A549 (cell line): ENCODE results near the gene MTF1. TPM values are rescaled to one million over a fixed set of nuclear protein-coding genes. Genes with fewer than 3 reads are reported as not detected.

Experiments
- ATAC-seq, 2 experiments: fragments of 200-7000 bp in 1 of 2; fragments of >200 bp in 1 of 2; cut with Nextera tagmentation in 1 of 2; cut with Tn5 transposase in 1 of 2; 3 replicates each; pipeline versions ENCODE4 v1.8.0 to v1.9.1; 2018 to 2020; ENCODE audit warnings: mild to moderate bottlenecking in 1 of 2, moderate library complexity in 1 of 2
- CTCF ChIA-PET: fragments of 300-600 bp; sonication (Branson Sonifier 250); formaldehyde crosslinking; extraction: SDS; loops from one replicate; lab custom pipeline; 2021; ENCODE audit warnings: antibody characterized with exemption, inconsistent platforms; lab: Yijun Ruan, JAX
- POLR2A ChIA-PET: fragments of 350-600 bp; formaldehyde crosslinking; extraction: SDS; loops from one replicate; lab custom pipeline; 2021; ENCODE audit warnings: antibody characterized with exemption, inconsistent platforms; lab: Yijun Ruan, JAX
- DNase-seq, 2 experiments: peaks; one replicate each; pipeline versions ENCODE4 v3.0.0 to v3.0.0-alpha.2; 2011 to 2016; ENCODE audit warnings: low read depth in 1 of 2, low spot score in 1 of 2
- FAIRE-seq: peaks from 2 replicates; lab custom pipeline; 2011; peaks lifted over from hg19 to GRCh38; lab: Jason Lieb, UNC
- H3K27ac ChIP-seq, 2 experiments: fragments of >200 bp; sonication (Bioruptor Twin); formaldehyde crosslinking; 3 replicates each; pipeline ENCODE4 v1.5.1; 2016 to 2017
- H3K4me1 ChIP-seq: fragments of >200 bp; sonication (Bioruptor Twin); formaldehyde crosslinking; 3 replicates; pipeline ENCODE4 v1.6.1; 2016
- H3K4me2 ChIP-seq: fragments of >200 bp; sonication (Bioruptor Twin); formaldehyde crosslinking; 3 replicates; pipeline ENCODE4 v1.6.1; 2016
- H3K4me3 ChIP-seq: fragments of >200 bp; sonication (Bioruptor Twin); formaldehyde crosslinking; 3 replicates; pipeline ENCODE4 v1.5.1; 2016
- H3K9me3 ChIP-seq: fragments of >200 bp; sonication (Bioruptor Twin); formaldehyde crosslinking; 3 replicates; pipeline ENCODE4 v1.6.1; 2016
- BHLHE40 ChIP-seq: IDR thresholded peaks from 2 replicates; pipeline ENCODE4 v1.6.1; 2012; ENCODE audit warnings: low read depth, low read length, inconsistent platforms
- CBX2 ChIP-seq: fragments of 200-600 bp; sonication (generic); IDR thresholded peaks from 2 replicates; pipeline ENCODE4 v1.6.1; 2016; ENCODE audit warnings: low read depth, mild to moderate bottlenecking, borderline replicate concordance
- CBX8 ChIP-seq: fragments of 200-600 bp; sonication (generic); IDR thresholded peaks from 2 replicates; pipeline ENCODE4 v1.6.1; 2016
- FOSB ChIP-seq: fragments of 250-450 bp; sonication (Bioruptor Pico); IDR thresholded peaks from 2 replicates; pipeline ENCODE4 v1.5.0; 2020; ENCODE audit warnings: mild to moderate bottlenecking, moderate library complexity
- FOXS1 ChIP-seq: fragments of 250-450 bp; sonication (Bioruptor Pico); IDR thresholded peaks from 2 replicates; pipeline ENCODE4 v1.5.0; 2020; ENCODE audit warnings: mild to moderate bottlenecking, moderate library complexity
- HOXA7 ChIP-seq: fragments of 250-450 bp; sonication (Bioruptor Pico); IDR thresholded peaks from 2 replicates; pipeline ENCODE4 v1.5.0; 2020; ENCODE audit warnings: mild to moderate bottlenecking, moderate library complexity
- HOXB5 ChIP-seq: fragments of 250-450 bp; sonication (Bioruptor Pico); IDR thresholded peaks from 2 replicates; pipeline ENCODE4 v1.5.0; 2020; ENCODE audit warnings: mild to moderate bottlenecking, moderate library complexity
- JUN ChIP-seq, 2 experiments: fragments of >200 bp; sonication (Bioruptor Twin); formaldehyde crosslinking; IDR thresholded peaks; 2 replicates in 1 of 2; 3 replicates in 1 of 2; pipeline ENCODE4 v1.6.1; 2016 to 2017
- JUNB ChIP-seq: fragments of >200 bp; sonication (Bioruptor Twin); formaldehyde crosslinking; IDR thresholded peaks from 2 replicates; pipeline ENCODE4 v1.6.1; 2016
- MAZ ChIP-seq: fragments of 150-350 bp; IDR thresholded peaks from 2 replicates; pipeline ENCODE4 v1.6.1; 2014; ENCODE audit warnings: antibody characterized with exemption, low read depth, low read length, borderline replicate concordance
- MYC ChIP-seq: IDR thresholded peaks from 2 replicates; pipeline ENCODE4 v1.6.1; 2012; ENCODE audit warnings: mild to moderate bottlenecking, inconsistent platforms, low read length, improper control_type of control experiment, borderline replicate concordance
- PHF8 ChIP-seq: fragments of 200-600 bp; sonication (generic); IDR thresholded peaks from 2 replicates; pipeline ENCODE4 v1.6.1; 2016; ENCODE audit warnings: low read depth, mild to moderate bottlenecking, antibody characterized with exemption, moderate library complexity, borderline replicate concordance
- POLR2AphosphoS2 ChIP-seq: conservative IDR thresholded peaks from 2 replicates; pipeline ENCODE4 v1.6.1; 2012; ENCODE audit warnings: low read length, improper control_type of control experiment, inconsistent platforms
- RARB ChIP-seq: fragments of 250-450 bp; sonication (Bioruptor Pico); IDR thresholded peaks from 2 replicates; pipeline ENCODE4 v1.8.0; 2021; ENCODE audit warnings: mild to moderate bottlenecking, moderate library complexity
- RNF2 ChIP-seq: fragments of 200-600 bp; sonication (generic); IDR thresholded peaks from 2 replicates; pipeline ENCODE4 v1.6.1; 2016; ENCODE audit warnings: low read depth, mild to moderate bottlenecking, antibody characterized with exemption, moderate library complexity, borderline replicate concordance
- SREBF2 ChIP-seq: fragments of 450-650 bp; IDR thresholded peaks from 2 replicates; pipeline ENCODE4 v1.6.1; 2014; ENCODE audit warnings: mild to moderate bottlenecking, moderate library complexity
- TFCP2L1 ChIP-seq: fragments of 250-450 bp; sonication (Bioruptor Pico); IDR thresholded peaks from 2 replicates; pipeline ENCODE4 v1.5.0; 2021; ENCODE audit warnings: mild to moderate bottlenecking
- TP53 ChIP-seq: fragments of 250-450 bp; sonication (Bioruptor Pico); IDR thresholded peaks from 2 replicates; pipeline ENCODE4 v1.5.0; 2021; ENCODE audit warnings: mild to moderate bottlenecking, moderate library complexity
- ZFP36 ChIP-seq: fragments of 450-650 bp; IDR thresholded peaks from 2 replicates; pipeline ENCODE4 v1.6.1; 2014; ENCODE audit warnings: borderline replicate concordance; ENCODE audit not compliant: partially characterized antibody
- WGBS: methylation state at CpG from one replicate; pipeline ENCODE4 v1.1.6; 2017; ENCODE audit errors: missing lambda C conversion rate; 5-methylcytosine and 5-hydroxymethylcytosine counted together
- polyA plus RNA-seq, 4 experiments: library from polyadenylated mRNA; depleted of rRNA in 3 of 4; stranded (reverse); fragments of >200 nt; fragmentation: RNase III in 1 of 4; extraction: RNeasy Plus Mini Kit Qiagen cat#74134 plus additional on column Dnase treatment in 1 of 4; gene quantifications; 2 replicates in 3 of 4; 3 replicates in 1 of 4; pipeline ENCODE4 v1.2.3, GENCODE V29; 2011 to 2017
- TF ChIP-seq, protein P1 (sequence below): fragments of >200 bp; sonication (Bioruptor Twin); formaldehyde crosslinking; IDR thresholded peaks from 3 replicates; pipeline ENCODE4 v1.6.1; 2016
- TF ChIP-seq, protein P2 (sequence below): fragments of >200 bp; sonication (Bioruptor Twin); formaldehyde crosslinking; IDR thresholded peaks from 2 replicates; pipeline ENCODE4 v1.6.1; 2016
- TF ChIP-seq, protein P3 (sequence below): IDR thresholded peaks from 2 replicates; pipeline ENCODE4 v1.6.1; 2012; ENCODE audit warnings: low read depth, borderline replicate concordance
- TF ChIP-seq, protein P4 (sequence below): fragments of 200-600 bp; sonication (generic); IDR thresholded peaks from 2 replicates; pipeline ENCODE4 v1.6.1; 2016; ENCODE audit warnings: antibody characterized with exemption, mild to moderate bottlenecking, moderate library complexity
- TF ChIP-seq, protein P5 (sequence below): fragments of >200 bp; sonication (Bioruptor Twin); formaldehyde crosslinking; IDR thresholded peaks from 3 replicates; pipeline ENCODE4 v1.5.1; 2016
- TF ChIP-seq, protein P6 (sequence below): fragments of 250-450 bp; sonication (Bioruptor Pico); IDR thresholded peaks from 2 replicates; pipeline ENCODE4 v1.5.0; 2020; ENCODE audit warnings: low read depth, mild to moderate bottlenecking, moderate library complexity

MTF1 gene
- polyA plus RNA-seq, 2 of the 4 experiments (the other 2 are of a cell fraction) = 4.0 to 6.7 TPM

DNA sequence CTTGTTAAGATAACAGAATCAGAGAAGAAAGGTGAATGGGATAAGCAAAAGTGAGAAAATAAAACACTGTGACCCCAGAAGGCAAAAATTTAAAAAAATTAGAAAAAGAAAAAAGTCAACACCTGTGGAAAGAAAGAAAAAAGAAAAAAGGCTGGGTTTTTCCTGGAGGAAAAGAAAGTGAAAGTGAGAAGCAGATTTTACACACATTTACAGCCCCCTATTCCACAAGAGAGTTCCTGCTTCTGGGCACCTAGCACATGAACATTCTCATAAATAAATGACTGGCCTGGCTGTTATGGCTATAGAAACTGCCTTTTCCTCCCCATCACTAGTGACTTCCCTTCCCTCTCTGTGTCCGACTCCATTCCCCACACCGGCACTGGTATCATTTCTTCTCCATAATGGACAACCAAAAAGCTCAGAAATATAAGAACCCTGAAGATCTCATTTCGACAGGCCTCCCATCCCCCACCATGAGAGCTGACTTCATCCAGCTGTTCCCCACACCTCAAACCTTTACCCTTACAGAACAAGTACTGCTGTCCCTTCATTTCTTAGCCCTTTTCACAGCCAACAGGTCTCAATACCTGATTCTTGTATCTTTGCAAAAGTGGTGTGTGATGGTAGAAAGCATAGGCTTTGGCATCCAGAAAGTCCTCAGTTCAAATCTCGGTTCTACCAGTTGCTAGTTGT, 12.6 kb downstream of the MTF1 start:
- CTCF ChIA-PET = interaction anchor here (0.6 to 2.8 kb wide), 3 partner anchors 13 to 140 kb away, joined by 3 to 15 read pairs (median 3); partner anchors contain the start of gene MTF1
- no peak overlapping the region for H3K4me2 ChIP-seq
- no peak for FAIRE-seq

DNA sequence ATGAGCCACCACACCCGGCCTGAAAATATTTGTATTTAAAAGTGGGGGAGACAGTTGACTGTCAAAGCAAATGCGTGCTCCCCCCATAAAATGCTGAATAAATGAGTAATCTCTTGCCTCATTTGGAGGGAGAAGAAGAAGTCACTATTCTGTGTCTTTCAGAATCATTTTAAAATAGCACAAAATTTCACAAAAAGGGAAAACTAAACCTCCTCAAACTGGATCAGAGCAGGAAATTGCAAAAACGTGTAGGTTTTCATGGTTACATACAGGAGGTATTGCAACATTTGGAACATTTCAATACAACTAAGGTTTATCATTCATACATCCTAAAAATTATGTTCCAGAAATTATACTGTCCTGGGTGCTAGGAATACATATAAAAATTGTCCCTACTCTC, 13.6 kb downstream of the MTF1 start:
- H3K4me2 ChIP-seq = no peak overlapping the region
- 72% methylated on average over 3 of the region's 3 CpGs for WGBS
- ChIA-PET CTCF (interaction anchor here (1.2 to 2.8 kb wide), 2 partner anchors 10 to 14 kb away, joined by 3 to 15 read pairs; partner anchors contain the start of gene MTF1), POLR2A (interaction anchor here (1.2 kb wide), 1 partner anchor 14 kb away, joined by 3 read pairs; the partner anchor contains the start of gene MTF1)
- DNase-seq (no peak), FAIRE-seq (no peak), ATAC-seq (no peak)
- H3K4me1 ChIP-seq = peaks cover 23% of the 10 kb centered on the region
- H3K9me3 ChIP-seq = no peaks in the 10 kb centered on the region
- H3K27ac ChIP-seq = no peak overlapping the region
- no peak overlapping the region for H3K4me3 ChIP-seq
- TF ChIP-seq, protein P1, sequence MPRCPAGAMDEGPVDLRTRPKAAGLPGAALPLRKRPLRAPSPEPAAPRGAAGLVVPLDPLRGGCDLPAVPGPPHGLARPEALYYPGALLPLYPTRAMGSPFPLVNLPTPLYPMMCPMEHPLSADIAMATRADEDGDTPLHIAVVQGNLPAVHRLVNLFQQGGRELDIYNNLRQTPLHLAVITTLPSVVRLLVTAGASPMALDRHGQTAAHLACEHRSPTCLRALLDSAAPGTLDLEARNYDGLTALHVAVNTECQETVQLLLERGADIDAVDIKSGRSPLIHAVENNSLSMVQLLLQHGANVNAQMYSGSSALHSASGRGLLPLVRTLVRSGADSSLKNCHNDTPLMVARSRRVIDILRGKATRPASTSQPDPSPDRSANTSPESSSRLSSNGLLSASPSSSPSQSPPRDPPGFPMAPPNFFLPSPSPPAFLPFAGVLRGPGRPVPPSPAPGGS = no peak
- TF ChIP-seq, protein P2, sequence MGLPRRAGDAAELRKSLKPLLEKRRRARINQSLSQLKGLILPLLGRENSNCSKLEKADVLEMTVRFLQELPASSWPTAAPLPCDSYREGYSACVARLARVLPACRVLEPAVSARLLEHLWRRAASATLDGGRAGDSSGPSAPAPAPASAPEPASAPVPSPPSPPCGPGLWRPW = no peak
- TF ChIP-seq MYC (no peak), HOXB5 (CRISPR knock-in tag) (no peak), POLR2AphosphoS2 (no peak), ZFP36 (no peak), BHLHE40 (no peak), RARB (CRISPR knock-in tag) (no peak), FOXS1 (CRISPR knock-in tag) (no peak), CBX8 (no peak), TFCP2L1 (CRISPR knock-in tag) (no peak), HOXA7 (CRISPR knock-in tag) (no peak), SREBF2 (no peak), RNF2 (no peak)
- TF ChIP-seq, protein P3, sequence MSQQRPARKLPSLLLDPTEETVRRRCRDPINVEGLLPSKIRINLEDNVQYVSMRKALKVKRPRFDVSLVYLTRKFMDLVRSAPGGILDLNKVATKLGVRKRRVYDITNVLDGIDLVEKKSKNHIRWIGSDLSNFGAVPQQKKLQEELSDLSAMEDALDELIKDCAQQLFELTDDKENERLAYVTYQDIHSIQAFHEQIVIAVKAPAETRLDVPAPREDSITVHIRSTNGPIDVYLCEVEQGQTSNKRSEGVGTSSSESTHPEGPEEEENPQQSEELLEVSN = no peak
- TF ChIP-seq, protein P4, sequence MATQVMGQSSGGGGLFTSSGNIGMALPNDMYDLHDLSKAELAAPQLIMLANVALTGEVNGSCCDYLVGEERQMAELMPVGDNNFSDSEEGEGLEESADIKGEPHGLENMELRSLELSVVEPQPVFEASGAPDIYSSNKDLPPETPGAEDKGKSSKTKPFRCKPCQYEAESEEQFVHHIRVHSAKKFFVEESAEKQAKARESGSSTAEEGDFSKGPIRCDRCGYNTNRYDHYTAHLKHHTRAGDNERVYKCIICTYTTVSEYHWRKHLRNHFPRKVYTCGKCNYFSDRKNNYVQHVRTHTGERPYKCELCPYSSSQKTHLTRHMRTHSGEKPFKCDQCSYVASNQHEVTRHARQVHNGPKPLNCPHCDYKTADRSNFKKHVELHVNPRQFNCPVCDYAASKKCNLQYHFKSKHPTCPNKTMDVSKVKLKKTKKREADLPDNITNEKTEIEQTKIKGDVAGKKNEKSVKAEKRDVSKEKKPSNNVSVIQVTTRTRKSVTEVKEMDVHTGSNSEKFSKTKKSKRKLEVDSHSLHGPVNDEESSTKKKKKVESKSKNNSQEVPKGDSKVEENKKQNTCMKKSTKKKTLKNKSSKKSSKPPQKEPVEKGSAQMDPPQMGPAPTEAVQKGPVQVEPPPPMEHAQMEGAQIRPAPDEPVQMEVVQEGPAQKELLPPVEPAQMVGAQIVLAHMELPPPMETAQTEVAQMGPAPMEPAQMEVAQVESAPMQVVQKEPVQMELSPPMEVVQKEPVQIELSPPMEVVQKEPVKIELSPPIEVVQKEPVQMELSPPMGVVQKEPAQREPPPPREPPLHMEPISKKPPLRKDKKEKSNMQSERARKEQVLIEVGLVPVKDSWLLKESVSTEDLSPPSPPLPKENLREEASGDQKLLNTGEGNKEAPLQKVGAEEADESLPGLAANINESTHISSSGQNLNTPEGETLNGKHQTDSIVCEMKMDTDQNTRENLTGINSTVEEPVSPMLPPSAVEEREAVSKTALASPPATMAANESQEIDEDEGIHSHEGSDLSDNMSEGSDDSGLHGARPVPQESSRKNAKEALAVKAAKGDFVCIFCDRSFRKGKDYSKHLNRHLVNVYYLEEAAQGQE = no peak
- TF ChIP-seq, protein P5, sequence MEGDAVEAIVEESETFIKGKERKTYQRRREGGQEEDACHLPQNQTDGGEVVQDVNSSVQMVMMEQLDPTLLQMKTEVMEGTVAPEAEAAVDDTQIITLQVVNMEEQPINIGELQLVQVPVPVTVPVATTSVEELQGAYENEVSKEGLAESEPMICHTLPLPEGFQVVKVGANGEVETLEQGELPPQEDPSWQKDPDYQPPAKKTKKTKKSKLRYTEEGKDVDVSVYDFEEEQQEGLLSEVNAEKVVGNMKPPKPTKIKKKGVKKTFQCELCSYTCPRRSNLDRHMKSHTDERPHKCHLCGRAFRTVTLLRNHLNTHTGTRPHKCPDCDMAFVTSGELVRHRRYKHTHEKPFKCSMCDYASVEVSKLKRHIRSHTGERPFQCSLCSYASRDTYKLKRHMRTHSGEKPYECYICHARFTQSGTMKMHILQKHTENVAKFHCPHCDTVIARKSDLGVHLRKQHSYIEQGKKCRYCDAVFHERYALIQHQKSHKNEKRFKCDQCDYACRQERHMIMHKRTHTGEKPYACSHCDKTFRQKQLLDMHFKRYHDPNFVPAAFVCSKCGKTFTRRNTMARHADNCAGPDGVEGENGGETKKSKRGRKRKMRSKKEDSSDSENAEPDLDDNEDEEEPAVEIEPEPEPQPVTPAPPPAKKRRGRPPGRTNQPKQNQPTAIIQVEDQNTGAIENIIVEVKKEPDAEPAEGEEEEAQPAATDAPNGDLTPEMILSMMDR = no peak

More for the DNA sequence above, 12.6 kb downstream of the MTF1 start:
- 88% methylated on average over 4 of the region's 4 CpGs for WGBS
- Histone ChIP-seq H3K9me3 (no peaks in the 10 kb centered on the region), H3K4me1 (peaks cover 23% of the 10 kb centered on the region), H3K27ac (no peak overlapping the region), H3K4me3 (no peak overlapping the region)
- POLR2A ChIA-PET = interaction anchor here (1.2 to 1.4 kb wide), 2 partner anchors 13 kb away, joined by 3 to 4 read pairs; partner anchors contain the start of gene MTF1
- ATAC-seq = no peak
- TF ChIP-seq, protein P1 = no peak
- TF ChIP-seq, protein P3 = no peak
- TF ChIP-seq FOSB (CRISPR knock-in tag) = no peak
- no peak for TF ChIP-seq BHLHE40
- TF ChIP-seq MAZ = no peak
- no peak for TF ChIP-seq JUN (IDR thresholded peaks at IDR 0.05)
- no peak for TF ChIP-seq SREBF2
- TF ChIP-seq PHF8 = no peak
- TF ChIP-seq CBX8 = no peak
- TF ChIP-seq, protein P6, sequence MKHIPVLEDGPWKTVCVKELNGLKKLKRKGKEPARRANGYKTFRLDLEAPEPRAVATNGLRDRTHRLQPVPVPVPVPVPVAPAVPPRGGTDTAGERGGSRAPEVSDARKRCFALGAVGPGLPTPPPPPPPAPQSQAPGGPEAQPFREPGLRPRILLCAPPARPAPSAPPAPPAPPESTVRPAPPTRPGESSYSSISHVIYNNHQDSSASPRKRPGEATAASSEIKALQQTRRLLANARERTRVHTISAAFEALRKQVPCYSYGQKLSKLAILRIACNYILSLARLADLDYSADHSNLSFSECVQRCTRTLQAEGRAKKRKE (CRISPR knock-in tag) = no peak
- TF ChIP-seq CBX2 = no peak
- TF ChIP-seq TP53 (CRISPR knock-in tag) = no peak
- TF ChIP-seq JUNB = no peak
- TF ChIP-seq MYC = no peak
- TF ChIP-seq, all 56 proteins: peak for 0
- DNase-seq = no peak
